Tibial artery (tissue), 4 donors: ENCODE measurements around the gene GALE.
A peak's percentile ranks its signal among the peaks of the same experiment; 100 is the strongest.

Experiments
- DNase-seq, 2 donors: peaks; one replicate each; pipeline ENCODE4 v3.0.0-alpha.2; 2019
- H3K27ac ChIP-seq, 2 donors: fragments of 200-600 bp; sonication (generic) in 1 of 2; 1 replicate in 1 of 2; 2 replicates in 1 of 2; pipeline ENCODE4 v1.5.1; 2018 to 2019; ENCODE audit warnings: mild to moderate bottlenecking in 1 of 2
- H3K27me3 ChIP-seq, 2 donors: fragments of 200-600 bp; sonication (generic) in 1 of 2; one replicate each; pipeline versions ENCODE4 v1.5.1 to v1.6.0; 2016 to 2019
- H3K36me3 ChIP-seq, 3 donors: fragments of 200-600 bp; sonication (generic) in 2 of 3; one replicate each; pipeline ENCODE4 v1.5.1; 2016 to 2019; ENCODE audit warnings: mild to moderate bottlenecking in 2 of 3
- H3K4me1 ChIP-seq, 4 donors: fragments of 200-600 bp; sonication (generic) in 2 of 4; 1 replicate in 3 of 4; 2 replicates in 1 of 4; pipeline ENCODE4 v1.5.1; 2016 to 2019
- H3K4me3 ChIP-seq, 2 donors: fragments of 200-600 bp; sonication (generic) in 1 of 2; 1 replicate in 1 of 2; 2 replicates in 1 of 2; pipeline ENCODE4 v1.5.1; 2018 to 2019; ENCODE audit warnings: mild to moderate bottlenecking in 2 of 2
- H3K9me3 ChIP-seq, 3 donors: fragments of 200-600 bp; sonication (generic) in 1 of 3; one replicate each; pipeline ENCODE4 v1.5.1; 2016 to 2019
- intact Hi-C: fragments of 100-400 bp; cut with DNase I; formaldehyde crosslinking; loops from one replicate; pipeline ENCODE4 v1.15.0; 2023; ENCODE audit warnings: low total_unique reads
- TF ChIP-seq, protein P1 (sequence below), 2 experiments: fragments of 200-600 bp in 1 of 2; fragments of 450-650 bp in 1 of 2; IDR thresholded peaks; one replicate each; pipeline ENCODE4 v1.5.1; 2017 to 2019; ENCODE audit warnings: antibody characterized with exemption in 2 of 2, mild to moderate bottlenecking in 1 of 2, moderate library complexity in 1 of 2

GALE gene

GRCh38 chr1:23816906-23817305 is 16.4 kb upstream of the GALE start:
- H3K36me3 ChIP-seq = peaks cover 45 to 85% (median 74%) of the 10 kb centered on the region in 3 donors
- TF ChIP-seq, protein P1, sequence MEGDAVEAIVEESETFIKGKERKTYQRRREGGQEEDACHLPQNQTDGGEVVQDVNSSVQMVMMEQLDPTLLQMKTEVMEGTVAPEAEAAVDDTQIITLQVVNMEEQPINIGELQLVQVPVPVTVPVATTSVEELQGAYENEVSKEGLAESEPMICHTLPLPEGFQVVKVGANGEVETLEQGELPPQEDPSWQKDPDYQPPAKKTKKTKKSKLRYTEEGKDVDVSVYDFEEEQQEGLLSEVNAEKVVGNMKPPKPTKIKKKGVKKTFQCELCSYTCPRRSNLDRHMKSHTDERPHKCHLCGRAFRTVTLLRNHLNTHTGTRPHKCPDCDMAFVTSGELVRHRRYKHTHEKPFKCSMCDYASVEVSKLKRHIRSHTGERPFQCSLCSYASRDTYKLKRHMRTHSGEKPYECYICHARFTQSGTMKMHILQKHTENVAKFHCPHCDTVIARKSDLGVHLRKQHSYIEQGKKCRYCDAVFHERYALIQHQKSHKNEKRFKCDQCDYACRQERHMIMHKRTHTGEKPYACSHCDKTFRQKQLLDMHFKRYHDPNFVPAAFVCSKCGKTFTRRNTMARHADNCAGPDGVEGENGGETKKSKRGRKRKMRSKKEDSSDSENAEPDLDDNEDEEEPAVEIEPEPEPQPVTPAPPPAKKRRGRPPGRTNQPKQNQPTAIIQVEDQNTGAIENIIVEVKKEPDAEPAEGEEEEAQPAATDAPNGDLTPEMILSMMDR (IDR thresholded peaks at IDR 0.05) = no peak
- no peak for DNase-seq
- no peak overlapping the region for H3K27ac ChIP-seq
- intact Hi-C loops = loop anchor here (10.0 kb wide), 1 partner anchor 98 kb away; the partner anchor contains the start of gene CNR2
- no peak overlapping the region for H3K4me3 ChIP-seq
- H3K27me3 ChIP-seq = no peaks in the 10 kb centered on the region
- H3K9me3 ChIP-seq = no peaks in the 10 kb centered on the region
- H3K4me1 ChIP-seq = no peaks in the 10 kb centered on the region

- Histone ChIP-seq H3K27ac (no peak overlapping the region), H3K4me3 (no peak overlapping the region), H3K4me1 (no peaks in the 10 kb centered on the region), H3K36me3 (peaks cover 45 to 91% (median 74%) of the 10 kb centered on the region in 3 donors), H3K27me3 (no peaks in the 10 kb centered on the region), H3K9me3 (no peaks in the 10 kb centered on the region)
- no peak for DNase-seq
- intact Hi-C loops = loop anchor here (10.0 kb wide), 1 partner anchor 98 kb away; the partner anchor contains the start of gene CNR2
- TF ChIP-seq, protein P1 (IDR thresholded peaks at IDR 0.05) = no peak
Observed at GRCh38 chr1:23816361-23816760, 15.8 kb upstream of the GALE start.

- TF ChIP-seq, protein P1 (IDR thresholded peaks at IDR 0.05) = no peak
- Histone ChIP-seq H3K9me3 (no peaks in the 10 kb centered on the region), H3K27me3 (no peaks in the 10 kb centered on the region), H3K4me1 (no peaks in the 10 kb centered on the region), H3K36me3 (peaks cover 45 to 86% (median 69%) of the 10 kb centered on the region in 3 donors), H3K4me3 (no peak overlapping the region), H3K27ac (no peak overlapping the region)
- no peak for DNase-seq
- intact Hi-C loops = loop anchor here (10.0 kb wide), 1 partner anchor 101 kb away; the partner anchor contains the start of gene CNR2
Observed at GRCh38 chr1:23814016-23814415, 13.5 kb upstream of the GALE start.

- no peak overlapping the region for H3K4me3 ChIP-seq
- intact Hi-C loops = loop anchor here (10.0 kb wide), 1 partner anchor 104 kb away; the partner anchor contains the start of gene CNR2
- DNase-seq = no peak
- H3K27ac ChIP-seq = no peak overlapping the region
- peaks cover 29 to 85% (median 65%) of the 10 kb centered on the region in 3 donors for H3K36me3 ChIP-seq
- TF ChIP-seq, protein P1 (IDR thresholded peaks at IDR 0.05) = peak; percentile 39 to 51
- no peaks in the 10 kb centered on the region for H3K27me3 ChIP-seq
- no peaks in the 10 kb centered on the region for H3K9me3 ChIP-seq
- H3K4me1 ChIP-seq = no peaks in the 10 kb centered on the region
Observed at GRCh38 chr1:23810818-23811540, 10.4 kb upstream of the GALE start.

GRCh38 chr1:23809751-23810171 is 9.2 kb upstream of the GALE start:
- no peaks in the 10 kb centered on the region for H3K4me1 ChIP-seq
- peaks cover 29 to 84% (median 53%) of the 10 kb centered on the region in 3 donors for H3K36me3 ChIP-seq
- no peaks in the 10 kb centered on the region for H3K9me3 ChIP-seq
- no peaks in the 10 kb centered on the region for H3K27me3 ChIP-seq
- H3K27ac ChIP-seq = no peak overlapping the region
- peak; percentile 62 to 82 for DNase-seq
- no peak overlapping the region for H3K4me3 ChIP-seq
- intact Hi-C loops = loop anchor here (10.0 kb wide), 1 partner anchor 105 kb away; the partner anchor contains the start of gene CNR2
- TF ChIP-seq, protein P1 (IDR thresholded peaks at IDR 0.05) = peak; percentile 40 to 50
